GM18499 (cell line): ENCODE results near the gene CSHL1.
"Not testable (repeated sequence)": the region's sequence is repeated elsewhere in the genome, so short reads cannot be mapped to it uniquely, and the experiment has no call there.

ENCODE experiments used
- ATAC-seq: cut with Tn5 transposase; IDR thresholded peaks from one replicate; pipeline ENCODE4 v1.9.1; 2021; ENCODE audit warnings: moderate number of reproducible peaks; ENCODE audit not compliant: insufficient read depth, unreplicated experiment

Gene CSHL1

GRCh38 chr17:63920050-63920449 is 9.0 kb upstream of the CSHL1 start:
- not testable (repeated sequence) for ATAC-seq

GRCh38 chr17:63919311-63919723 is 8.3 kb upstream of the CSHL1 start:
- ATAC-seq: no peak

GRCh38 chr17:63918789-63919305 is 7.8 kb upstream of the CSHL1 start, which contains the start of gene GH1:
Gene GH1 (minus strand): TSS chr17:63918839. CDS start chr17:63918776, 63 bp downstream.
- not testable (repeated sequence) for ATAC-seq

GRCh38 chr17:63918305-63918704 is 7.2 kb upstream of the CSHL1 start:
- ATAC-seq: no peak

GRCh38 chr17:63917646-63918045 is 6.6 kb upstream of the CSHL1 start:
- no peak for ATAC-seq

- not testable (repeated sequence) for ATAC-seq
These were observed 6.1 kb upstream of the CSHL1 start for GRCh38 chr17:63917206-63917605.

- ATAC-seq: no peak
These were observed 5.6 kb upstream of the CSHL1 start for GRCh38 chr17:63916566-63917185.

GRCh38 chr17:63915753-63916152 is 4.7 kb upstream of the CSHL1 start:
- ATAC-seq: not testable (repeated sequence)

- no peak for ATAC-seq
These were observed 3.4 kb upstream of the CSHL1 start for GRCh38 chr17:63914471-63914870.

- ATAC-seq: no peak
These were observed 621 bp upstream of the CSHL1 start for GRCh38 chr17:63911657-63912100.

GRCh38 chr17:63910096-63910495 is 962 bp downstream of the CSHL1 start:
- ATAC-seq: no peak

- ATAC-seq: not testable (repeated sequence)
These were observed 1.5 kb downstream of the CSHL1 start for GRCh38 chr17:63909586-63909985.

GRCh38 chr17:63907161-63907778 is 3.8 kb downstream of the CSHL1 start:
- ATAC-seq: not testable (repeated sequence)

- not testable (repeated sequence) for ATAC-seq
These were observed 6.3 kb downstream of the CSHL1 start for GRCh38 chr17:63904796-63905195.

- ATAC-seq: not testable (repeated sequence)
These were observed 7.3 kb downstream of the CSHL1 start for GRCh38 chr17:63903787-63904201.

GRCh38 chr17:63901971-63902370 is 9.1 kb downstream of the CSHL1 start:
- not testable (repeated sequence) for ATAC-seq

- not testable (repeated sequence) for ATAC-seq
These were observed 11.9 kb downstream of the CSHL1 start for GRCh38 chr17:63898899-63899798.

- ATAC-seq: not testable (repeated sequence)
These were observed 14.3 kb downstream of the CSHL1 start, which contains the start of gene CSH1 for GRCh38 chr17:63896524-63897354. Gene CSH1 (minus strand): TSS chr17:63896574. CDS start chr17:63896511, 63 bp downstream.

GRCh38 chr17:63894821-63895220 is 16.2 kb downstream of the CSHL1 start:
- not testable (repeated sequence) for ATAC-seq
